Keratinocyte (primary cell): ENCODE measurements around the gene ARMC2. TPM values are rescaled to one million over a fixed set of nuclear protein-coding genes. Genes with fewer than 3 reads are reported as not detected.

Experiments used
- DNase-seq: peaks from one replicate; pipeline ENCODE4 v3.0.0-alpha.2; 2011; ENCODE audit warnings: low read depth, missing footprints, low spot score
- FAIRE-seq: peaks from 2 replicates; lab custom pipeline; 2011; peaks lifted over from hg19 to GRCh38; lab: Jason Lieb, UNC
- H2AFZ ChIP-seq: 2 replicates; pipeline ENCODE4 v1.6.0; 2012; ENCODE audit warnings: low read length, control low read depth, inconsistent platforms; ENCODE audit not compliant: control insufficient read depth
- H3K27ac ChIP-seq: 2 replicates; pipeline ENCODE4 v1.5.1; 2011; ENCODE audit warnings: low read length; ENCODE audit not compliant: control insufficient read depth, insufficient read depth
- H3K27me3 ChIP-seq: 3 replicates; pipeline ENCODE4 v1.6.0; 2011; ENCODE audit warnings: low read length; ENCODE audit not compliant: control insufficient read depth, insufficient read depth; ENCODE audit errors: extremely low read depth
- H3K36me3 ChIP-seq, 2 experiments: 2 replicates in 1 of 2; 3 replicates in 1 of 2; pipeline ENCODE4 v1.5.1; 2011; ENCODE audit warnings: low read length in 2 of 2, mild to moderate bottlenecking in 1 of 2; ENCODE audit not compliant: control insufficient read depth in 2 of 2, insufficient read depth in 2 of 2; ENCODE audit errors: extremely low read depth in 1 of 2
- H3K4me1 ChIP-seq: 3 replicates; pipeline ENCODE4 v1.5.1; 2011; ENCODE audit warnings: low read length; ENCODE audit not compliant: control insufficient read depth, insufficient read depth; ENCODE audit errors: extremely low read depth
- H3K4me2 ChIP-seq: 3 replicates; pipeline ENCODE4 v1.6.0; 2011; ENCODE audit warnings: low read depth, low read length; ENCODE audit not compliant: control insufficient read depth, insufficient read depth; ENCODE audit errors: extremely low read depth
- H3K4me3 ChIP-seq, 3 experiments: fragments of 200-600 bp in 1 of 3; sonication (generic) in 1 of 3; 2 replicates in 2 of 3; 3 replicates in 1 of 3; pipeline ENCODE4 v1.5.1; 2011 to 2016; ENCODE audit warnings: low read length in 3 of 3, mild to moderate bottlenecking in 3 of 3, control low read depth in 2 of 3, inconsistent platforms in 1 of 3, low read depth in 1 of 3, mixed read lengths in 1 of 3, mixed run types in 1 of 3, moderate library complexity in 1 of 3; ENCODE audit not compliant: control insufficient read depth in 2 of 3, insufficient read depth in 2 of 3; ENCODE audit errors: extremely low read depth in 1 of 3
- H3K79me2 ChIP-seq: 2 replicates; pipeline ENCODE4 v1.6.0; 2012; ENCODE audit warnings: low read length; ENCODE audit not compliant: control insufficient read depth, insufficient read depth
- H3K9ac ChIP-seq: 3 replicates; pipeline ENCODE4 v1.6.0; 2011; ENCODE audit warnings: low read length; ENCODE audit not compliant: control insufficient read depth, insufficient read depth; ENCODE audit errors: extremely low read depth
- H3K9me1 ChIP-seq: 3 replicates; pipeline ENCODE4 v1.6.0; 2011; ENCODE audit warnings: low read length; ENCODE audit not compliant: control insufficient read depth, insufficient read depth; ENCODE audit errors: extremely low read depth
- H3K9me3 ChIP-seq: 2 replicates; pipeline ENCODE4 v1.5.1; 2012; ENCODE audit warnings: low read depth, low read length; ENCODE audit not compliant: control insufficient read depth
- H4K20me1 ChIP-seq: 3 replicates; pipeline ENCODE4 v1.6.0; 2011; ENCODE audit warnings: low read length; ENCODE audit not compliant: control insufficient read depth, insufficient read depth; ENCODE audit errors: extremely low read depth
- CTCF ChIP-seq, 3 experiments: IDR thresholded peaks in 1 of 3; conservative IDR thresholded peaks in 1 of 3; optimal IDR thresholded peaks in 1 of 3; 2 replicates in 2 of 3; 3 replicates in 1 of 3; pipeline versions ENCODE3 to v1.5.1; 2011; ENCODE audit warnings: low read length in 3 of 3, mild to moderate bottlenecking in 3 of 3, moderate library complexity in 2 of 3, control low read depth in 1 of 3, inconsistent platforms in 1 of 3; ENCODE audit not compliant: insufficient read depth in 2 of 3; ENCODE audit errors: extremely low read depth in 1 of 3
- EZH2 ChIP-seq: IDR thresholded peaks from one replicate; pipeline ENCODE4 v1.6.1; 2012; ENCODE audit warnings: inconsistent platforms, mild to moderate bottlenecking, low read length, moderate library complexity
- dilution Hi-C: fragments of 300-500 bp; cut with MboI; formaldehyde crosslinking; loops from one replicate; pipeline ENCODE4 v1.7.0; 2020; ENCODE audit warnings: low sequenced_read_pairs; ENCODE audit not compliant: extremely low pct_ligation_motif_present
- polyA plus RNA-seq, 5 experiments: library from polyadenylated mRNA; depleted of rRNA in 3 of 5; stranded (reverse) in 3 of 5; stranded (forward) in 1 of 5; unstranded in 1 of 5; fragments of >200 nt; gene quantifications; 1 replicate in 1 of 5; 2 replicates in 3 of 5; 3 replicates in 1 of 5; pipeline versions ENCODE4 v1.2.1 to v1.2.3, GENCODE V29; 2011 to 2012; ENCODE audit warnings: missing spikeins in 2 of 5, low read depth in 1 of 5, low replicate concordance in 1 of 5

ARMC2 gene
- polyA plus RNA-seq, 1 donor (not counting 4 experiments of a cell fraction or from before 2014, with no cell fraction given): 3.8 TPM

GRCh38 chr6:108806665-108807064 lies 41.6 kb upstream of the ARMC2 start:
- no peaks in the 10 kb centered on the region for H3K9me1 ChIP-seq
- DNase-seq (no peak), FAIRE-seq (peak; percentile 9)
- H3K9ac ChIP-seq: no peak overlapping the region
- no peak overlapping the region for H3K4me3 ChIP-seq
- no peaks in the 10 kb centered on the region for H4K20me1 ChIP-seq
- no peak overlapping the region for H2AFZ ChIP-seq
- no peaks in the 10 kb centered on the region for H3K36me3 ChIP-seq
- H3K9me3 ChIP-seq: no peaks in the 10 kb centered on the region
- no peak overlapping the region for H3K4me2 ChIP-seq
- no peaks in the 10 kb centered on the region for H3K79me2 ChIP-seq
- no peaks in the 10 kb centered on the region for H3K4me1 ChIP-seq
- H3K27ac ChIP-seq: no peak overlapping the region
- no peaks in the 10 kb centered on the region for H3K27me3 ChIP-seq
- dilution Hi-C loops: no loop called here
- TF ChIP-seq EZH2 (no peak), CTCF (optimal IDR thresholded peaks at IDR 0.05 in 1 of 3, IDR thresholded peaks at IDR 0.05 in 1 of 3, conservative IDR thresholded peaks at IDR 0.05 in 1 of 3; ENCODE audit: extremely low read depth in 1 of 3, insufficient read depth in 2 of 3, low read length in 3 of 3) (no peak)

- TF ChIP-seq CTCF (optimal IDR thresholded peaks at IDR 0.05 in 1 of 3, IDR thresholded peaks at IDR 0.05 in 1 of 3, conservative IDR thresholded peaks at IDR 0.05 in 1 of 3; ENCODE audit: extremely low read depth in 1 of 3, insufficient read depth in 2 of 3, low read length in 3 of 3): no peak
- TF ChIP-seq EZH2: no peak
- dilution Hi-C loops: no loop called here
- no peaks in the 10 kb centered on the region for H3K36me3 ChIP-seq
- no peak for FAIRE-seq
- H3K9me3 ChIP-seq: no peaks in the 10 kb centered on the region
- no peak overlapping the region for H3K9ac ChIP-seq
- H3K4me3 ChIP-seq: no peak overlapping the region
- no peak overlapping the region for H3K27ac ChIP-seq
- no peaks in the 10 kb centered on the region for H4K20me1 ChIP-seq
- H3K9me1 ChIP-seq: no peaks in the 10 kb centered on the region
- no peak for DNase-seq
- no peaks in the 10 kb centered on the region for H3K27me3 ChIP-seq
- no peak overlapping the region for H3K4me2 ChIP-seq
- no peaks in the 10 kb centered on the region for H3K4me1 ChIP-seq
- H2AFZ ChIP-seq: no peak overlapping the region
- H3K79me2 ChIP-seq: no peaks in the 10 kb centered on the region
These were observed 40.3 kb upstream of the ARMC2 start for GRCh38 chr6:108807928-108808327.
